ENCODE data around the gene XAF1. TPM values are rescaled to one million over a fixed set of nuclear protein-coding genes. Genes with fewer than 3 reads are reported as not detected.

Gene XAF1
- polyA plus RNA-seq, 1 donor (not counting 4 experiments of a cell fraction or from before 2014, with no cell fraction given) = 10.6 TPM

- FAIRE-seq = no peak
Observed at GRCh38 chr17:6716736-6717135, 39.1 kb upstream of the XAF1 start.

GRCh38 chr17:6721744-6722143, 34.1 kb upstream of the XAF1 start:
- H3K4me2 ChIP-seq (ENCODE audit: control insufficient read depth, extremely low read depth, insufficient read depth, low read depth, low read length) = no peak overlapping the region
- no peak overlapping the region for H3K27ac ChIP-seq (ENCODE audit: control insufficient read depth, insufficient read depth, low read length)
- no peaks in the 10 kb centered on the region for H3K27me3 ChIP-seq (ENCODE audit: control insufficient read depth, extremely low read depth, insufficient read depth, low read length)
- H3K4me3 ChIP-seq (ENCODE audit: control insufficient read depth in 2 of 3, extremely low read depth in 1 of 3, insufficient read depth in 2 of 3, low read depth in 1 of 3, low read length in 3 of 3) = no peak overlapping the region
- no peak for TF ChIP-seq EZH2 (IDR thresholded peaks at IDR 0.05; ENCODE audit: low read length)
- TF ChIP-seq CTCF (optimal IDR thresholded peaks at IDR 0.05 in 1 of 3, IDR thresholded peaks at IDR 0.05 in 1 of 3, conservative IDR thresholded peaks at IDR 0.05 in 1 of 3; ENCODE audit: extremely low read depth in 1 of 3, insufficient read depth in 2 of 3, low read length in 3 of 3) = no peak
- no peaks in the 10 kb centered on the region for H3K9me3 ChIP-seq (ENCODE audit: control insufficient read depth, low read depth, low read length)
- no peaks in the 10 kb centered on the region for H4K20me1 ChIP-seq (ENCODE audit: control insufficient read depth, extremely low read depth, insufficient read depth, low read length)
- no peaks in the 10 kb centered on the region for H3K9me1 ChIP-seq (ENCODE audit: control insufficient read depth, extremely low read depth, insufficient read depth, low read length)
- H2AFZ ChIP-seq (ENCODE audit: control insufficient read depth, low read length) = no peak overlapping the region
- dilution Hi-C loops (cut with MboI; ENCODE audit: extremely low pct_ligation_motif_present, low sequenced_read_pairs) = no loop called here
- H3K36me3 ChIP-seq (ENCODE audit: control insufficient read depth in 2 of 2, extremely low read depth in 1 of 2, insufficient read depth in 2 of 2, low read length in 2 of 2) = no peaks in the 10 kb centered on the region
- FAIRE-seq = no peak
- no peak for DNase-seq (ENCODE audit: low read depth, low spot score)
- H3K79me2 ChIP-seq (ENCODE audit: control insufficient read depth, insufficient read depth, low read length) = no peaks in the 10 kb centered on the region
- H3K4me1 ChIP-seq (ENCODE audit: control insufficient read depth, extremely low read depth, insufficient read depth, low read length) = no peaks in the 10 kb centered on the region
- no peak overlapping the region for H3K9ac ChIP-seq (ENCODE audit: control insufficient read depth, extremely low read depth, insufficient read depth, low read length)

More at GRCh38 chr17:6716736-6717135, 39.1 kb upstream of the XAF1 start:
- no peaks in the 10 kb centered on the region for H3K36me3 ChIP-seq (ENCODE audit: control insufficient read depth in 2 of 2, extremely low read depth in 1 of 2, insufficient read depth in 2 of 2, low read length in 2 of 2)
- H3K79me2 ChIP-seq (ENCODE audit: control insufficient read depth, insufficient read depth, low read length) = no peaks in the 10 kb centered on the region
- H3K27me3 ChIP-seq (ENCODE audit: control insufficient read depth, extremely low read depth, insufficient read depth, low read length) = peaks cover 6% of the 10 kb centered on the region
- no peak overlapping the region for H3K9ac ChIP-seq (ENCODE audit: control insufficient read depth, extremely low read depth, insufficient read depth, low read length)
- no peak overlapping the region for H3K27ac ChIP-seq (ENCODE audit: control insufficient read depth, insufficient read depth, low read length)
- H3K9me1 ChIP-seq (ENCODE audit: control insufficient read depth, extremely low read depth, insufficient read depth, low read length) = no peaks in the 10 kb centered on the region
- TF ChIP-seq CTCF (optimal IDR thresholded peaks at IDR 0.05 in 1 of 3, IDR thresholded peaks at IDR 0.05 in 1 of 3, conservative IDR thresholded peaks at IDR 0.05 in 1 of 3; ENCODE audit: extremely low read depth in 1 of 3, insufficient read depth in 2 of 3, low read length in 3 of 3) (no peak), EZH2 (IDR thresholded peaks at IDR 0.05; ENCODE audit: low read length) (no peak)
- H3K4me3 ChIP-seq (ENCODE audit: control insufficient read depth in 2 of 3, extremely low read depth in 1 of 3, insufficient read depth in 2 of 3, low read depth in 1 of 3, low read length in 3 of 3) = no peak overlapping the region
- no peaks in the 10 kb centered on the region for H4K20me1 ChIP-seq (ENCODE audit: control insufficient read depth, extremely low read depth, insufficient read depth, low read length)
- H3K9me3 ChIP-seq (ENCODE audit: control insufficient read depth, low read depth, low read length) = no peaks in the 10 kb centered on the region
- peaks cover 13% of the 10 kb centered on the region for H3K4me1 ChIP-seq (ENCODE audit: control insufficient read depth, extremely low read depth, insufficient read depth, low read length)
- no peak for DNase-seq (ENCODE audit: low read depth, low spot score)
- dilution Hi-C loops (cut with MboI; ENCODE audit: extremely low pct_ligation_motif_present, low sequenced_read_pairs) = no loop called here
- H3K4me2 ChIP-seq (ENCODE audit: control insufficient read depth, extremely low read depth, insufficient read depth, low read depth, low read length) = no peak overlapping the region
- H2AFZ ChIP-seq (ENCODE audit: control insufficient read depth, low read length) = no peak overlapping the region

Data from keratinocyte (primary cell).